ENCODE measurements around the gene D2HGDH. TPM values are rescaled to one million over a fixed set of nuclear protein-coding genes. Genes with fewer than 3 reads are reported as not detected.
A peak's percentile ranks its signal among the peaks of the same experiment; 100 is the strongest.

Gene D2HGDH
- 5.2 TPM for polyA plus RNA-seq (2013, experiment 1 of 2)
- 5.3 TPM for polyA plus RNA-seq (2013, experiment 2 of 2)

GRCh38 chr2:241734467-241735208 is at the start of gene D2HGDH:
TSS of gene D2HGDH (plus strand) at chr2:241734630. CDS start at chr2:241735225, 595 bp downstream.
- H3K23ac ChIP-seq (ENCODE audit: low read depth, low read length, poor library complexity), result peak within 1 kb of the TSS; percentile 89
- H3K4me1 ChIP-seq (ENCODE audit: control insufficient read depth in 2 of 2, insufficient read depth in 1 of 2, low read depth in 1 of 2, low read length in 2 of 2), result peaks cover 0 to 2% of the 10 kb centered on the region in 2 donors
- H2BK12ac ChIP-seq (ENCODE audit: low read length), result peak within 1 kb of the TSS; percentile 30
- WGBS, 2 donors (ENCODE audit: extremely low coverage in 2 of 2, insufficient read length in 2 of 2, insufficient replicate concordance in 1 of 2), result no CpG with 5 or more reads among the region's 98 CpGs
- peak within 1 kb of the TSS; percentile 96 for H3K14ac ChIP-seq (ENCODE audit: low read length)
- peaks cover 6% of the 10 kb centered on the region for H3K79me1 ChIP-seq (ENCODE audit: low read depth, low read length)
- peak within 1 kb of the TSS; percentile 82 to 98 for H3K4me3 ChIP-seq (ENCODE audit: low read length in 2 of 2)
- H3K4ac ChIP-seq (ENCODE audit: low read length), result peak within 1 kb of the TSS; percentile 37
- no peak within 1 kb of the TSS for H2BK15ac ChIP-seq (ENCODE audit: low read length)
- peak; percentile 82 for DNase-seq (ENCODE audit: low spot score)
- H3K9ac ChIP-seq (ENCODE audit: low read depth, low read length, poor library complexity), result peak within 1 kb of the TSS; percentile 98
- H2BK120ac ChIP-seq (ENCODE audit: low read depth, low read length), result no peak within 1 kb of the TSS
- H2BK5ac ChIP-seq (ENCODE audit: low read length), result peak within 1 kb of the TSS; percentile 26
- H3K18ac ChIP-seq (ENCODE audit: low read length), result peak within 1 kb of the TSS; percentile 98
- H2AK5ac ChIP-seq (ENCODE audit: low read depth, low read length), result peak within 1 kb of the TSS; percentile 75
- H3K27me3 ChIP-seq (ENCODE audit: control insufficient read depth in 3 of 3, insufficient read depth in 3 of 3, low read depth in 1 of 3, low read length in 3 of 3), result no peaks in the 10 kb centered on the region
- H3K36me3 ChIP-seq (replicated peaks in 1 of 2; ENCODE audit: control insufficient read depth in 2 of 2, insufficient read depth in 2 of 2, low read length in 2 of 2), result peaks cover 0 to 6% of the 10 kb centered on the region in 2 donors
- peak within 1 kb of the TSS; percentile 100 for H3K4me2 ChIP-seq (ENCODE audit: insufficient read depth, low read length, poor library complexity, severe bottlenecking)
- no peak within 1 kb of the TSS for H4K8ac ChIP-seq (ENCODE audit: low read depth, low read length)
- H2AFZ ChIP-seq (ENCODE audit: low read length), result peak within 1 kb of the TSS; percentile 99
- H4K91ac ChIP-seq (ENCODE audit: low read depth, low read length, poor library complexity), result no peak within 1 kb of the TSS
- peaks cover 4 to 6% of the 10 kb centered on the region in 2 donors for H3K9me3 ChIP-seq (replicated peaks in 1 of 2; ENCODE audit: control insufficient read depth in 2 of 2, insufficient read depth in 1 of 2, low read depth in 1 of 2, low read length in 2 of 2)
- peak within 1 kb of the TSS; percentile 51 for H3K27ac ChIP-seq (replicated peaks; ENCODE audit: low read length)

GRCh38 chr2:241686324-241686649 is 48.1 kb upstream of the D2HGDH start:
- no peak overlapping the region for H2BK15ac ChIP-seq (ENCODE audit: low read length)
- H3K79me1 ChIP-seq (ENCODE audit: low read depth, low read length), result peaks cover 5% of the 10 kb centered on the region
- H3K4ac ChIP-seq (ENCODE audit: low read length), result no peak overlapping the region
- H3K14ac ChIP-seq (ENCODE audit: low read length), result no peak overlapping the region
- no peak overlapping the region for H2BK120ac ChIP-seq (ENCODE audit: low read depth, low read length)
- H3K9ac ChIP-seq (ENCODE audit: low read depth, low read length, poor library complexity), result peak overlapping the region; percentile 94
- peaks cover 3 to 13% of the 10 kb centered on the region in 2 donors for H3K4me1 ChIP-seq (ENCODE audit: control insufficient read depth in 2 of 2, insufficient read depth in 1 of 2, low read depth in 1 of 2, low read length in 2 of 2)
- no peaks in the 10 kb centered on the region for H3K27me3 ChIP-seq (ENCODE audit: control insufficient read depth in 3 of 3, insufficient read depth in 3 of 3, low read depth in 1 of 3, low read length in 3 of 3)
- no peak overlapping the region for H2BK5ac ChIP-seq (ENCODE audit: low read length)
- H4K8ac ChIP-seq (ENCODE audit: low read depth, low read length), result no peak overlapping the region
- peak overlapping the region; percentile 66 for H3K27ac ChIP-seq (replicated peaks; ENCODE audit: low read length)
- H2AK5ac ChIP-seq (ENCODE audit: low read depth, low read length), result no peak overlapping the region
- peaks cover 28 to 64% of the 10 kb centered on the region in 2 donors for H3K36me3 ChIP-seq (replicated peaks in 1 of 2; ENCODE audit: control insufficient read depth in 2 of 2, insufficient read depth in 2 of 2, low read length in 2 of 2)
- H3K4me2 ChIP-seq (ENCODE audit: insufficient read depth, low read length, poor library complexity, severe bottlenecking), result peak overlapping the region; percentile 90
- H4K91ac ChIP-seq (ENCODE audit: low read depth, low read length, poor library complexity), result no peak overlapping the region
- no peaks in the 10 kb centered on the region for H3K9me3 ChIP-seq (replicated peaks in 1 of 2; ENCODE audit: control insufficient read depth in 2 of 2, insufficient read depth in 1 of 2, low read depth in 1 of 2, low read length in 2 of 2)
- H3K4me3 ChIP-seq (ENCODE audit: low read length in 2 of 2), result peak overlapping the region; percentile 100
- DNase-seq (ENCODE audit: low spot score), result no peak
- H2AFZ ChIP-seq (ENCODE audit: low read length), result peak overlapping the region; percentile 96
- H2BK12ac ChIP-seq (ENCODE audit: low read length), result no peak overlapping the region
- WGBS, 2 donors (ENCODE audit: extremely low coverage in 2 of 2, insufficient read length in 2 of 2, insufficient replicate concordance in 1 of 2), result no CpG with 5 or more reads among the region's 37 CpGs
- H3K23ac ChIP-seq (ENCODE audit: low read depth, low read length, poor library complexity), result no peak overlapping the region
- H3K18ac ChIP-seq (ENCODE audit: low read length), result peak overlapping the region; percentile 99

DNA sequence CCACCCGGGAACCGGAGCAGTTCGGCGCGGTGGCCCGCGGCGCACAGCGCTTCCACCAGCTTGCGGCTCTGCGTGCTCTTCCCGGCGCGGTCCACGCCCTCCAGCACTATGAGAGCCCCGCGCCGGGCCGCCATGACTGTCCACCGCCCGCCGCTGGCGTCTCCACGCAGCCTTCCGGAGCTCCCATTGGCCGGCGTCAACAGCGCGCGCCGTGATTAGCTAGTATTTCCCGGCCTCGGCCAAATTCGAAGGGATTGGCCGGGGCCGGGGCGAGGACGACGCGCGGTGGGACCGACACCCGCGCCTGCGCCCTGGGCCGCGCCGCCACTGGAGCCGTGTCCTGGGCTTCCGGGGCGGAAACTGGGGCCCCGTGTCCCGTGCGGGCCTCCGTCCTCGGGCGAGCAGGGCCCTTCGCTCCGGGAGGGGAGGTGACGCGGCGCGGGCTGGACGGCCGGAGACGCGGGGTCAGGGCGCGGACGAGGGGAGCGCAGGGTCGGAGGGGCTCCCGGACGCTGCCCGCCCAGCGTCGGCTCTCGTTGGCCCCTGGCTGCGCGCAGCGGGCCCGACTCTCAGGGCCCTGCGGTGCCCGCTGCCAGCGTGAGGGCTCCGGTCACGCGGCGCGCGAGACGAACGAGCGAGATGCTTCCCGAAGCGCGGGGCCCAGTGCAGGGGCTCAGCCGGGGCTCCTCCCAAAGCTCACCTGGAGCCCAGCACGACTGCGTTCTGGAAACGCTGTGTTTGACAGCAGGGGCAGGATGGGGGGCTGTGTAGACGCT is 47.6 kb upstream of the D2HGDH start, which contains the start of gene DTYMK:
Gene DTYMK (minus strand): TSS at position 166 of the 776 bp plus-strand sequence. CDS start 32 bp downstream, at position 134.
- Histone ChIP-seq H3K9ac (ENCODE audit: low read depth, low read length, poor library complexity) (peak within 1 kb of the TSS; percentile 94), H3K36me3 (replicated peaks in 1 of 2; ENCODE audit: control insufficient read depth in 2 of 2, insufficient read depth in 2 of 2, low read length in 2 of 2) (peaks cover 24 to 64% of the 10 kb centered on the region in 2 donors), H3K4me2 (ENCODE audit: insufficient read depth, low read length, poor library complexity, severe bottlenecking) (peak within 1 kb of the TSS; percentile 90), H3K27ac (replicated peaks; ENCODE audit: low read length) (peak within 1 kb of the TSS; percentile 66), H3K18ac (ENCODE audit: low read length) (peak within 1 kb of the TSS; percentile 99), H3K4ac (ENCODE audit: low read length) (no peak within 1 kb of the TSS), H2BK120ac (ENCODE audit: low read depth, low read length) (no peak within 1 kb of the TSS), H3K4me3 (ENCODE audit: low read length in 2 of 2) (peak within 1 kb of the TSS; percentile 100), H2BK12ac (ENCODE audit: low read length) (no peak within 1 kb of the TSS), H3K9me3 (replicated peaks in 1 of 2; ENCODE audit: control insufficient read depth in 2 of 2, insufficient read depth in 1 of 2, low read depth in 1 of 2, low read length in 2 of 2) (no peaks in the 10 kb centered on the region), H4K91ac (ENCODE audit: low read depth, low read length, poor library complexity) (no peak within 1 kb of the TSS), H2AK5ac (ENCODE audit: low read depth, low read length) (no peak within 1 kb of the TSS), H4K8ac (ENCODE audit: low read depth, low read length) (no peak within 1 kb of the TSS), H2BK5ac (ENCODE audit: low read length) (peak within 1 kb of the TSS; percentile 87), H2AFZ (ENCODE audit: low read length) (peak within 1 kb of the TSS; percentile 96), H3K4me1 (ENCODE audit: control insufficient read depth in 2 of 2, insufficient read depth in 1 of 2, low read depth in 1 of 2, low read length in 2 of 2) (peaks cover 3 to 13% of the 10 kb centered on the region in 2 donors), H3K23ac (ENCODE audit: low read depth, low read length, poor library complexity) (peak within 1 kb of the TSS; percentile 98), H3K79me1 (ENCODE audit: low read depth, low read length) (peaks cover 5% of the 10 kb centered on the region), H3K27me3 (ENCODE audit: control insufficient read depth in 3 of 3, insufficient read depth in 3 of 3, low read depth in 1 of 3, low read length in 3 of 3) (no peaks in the 10 kb centered on the region), H3K14ac (ENCODE audit: low read length) (peak within 1 kb of the TSS; percentile 97), H2BK15ac (ENCODE audit: low read length) (no peak within 1 kb of the TSS)
- peak; percentile 95 for DNase-seq (ENCODE audit: low spot score)
- no CpG with 5 or more reads among the region's 102 CpGs for WGBS, 2 donors (ENCODE audit: extremely low coverage in 2 of 2, insufficient read length in 2 of 2, insufficient replicate concordance in 1 of 2)

DNA sequence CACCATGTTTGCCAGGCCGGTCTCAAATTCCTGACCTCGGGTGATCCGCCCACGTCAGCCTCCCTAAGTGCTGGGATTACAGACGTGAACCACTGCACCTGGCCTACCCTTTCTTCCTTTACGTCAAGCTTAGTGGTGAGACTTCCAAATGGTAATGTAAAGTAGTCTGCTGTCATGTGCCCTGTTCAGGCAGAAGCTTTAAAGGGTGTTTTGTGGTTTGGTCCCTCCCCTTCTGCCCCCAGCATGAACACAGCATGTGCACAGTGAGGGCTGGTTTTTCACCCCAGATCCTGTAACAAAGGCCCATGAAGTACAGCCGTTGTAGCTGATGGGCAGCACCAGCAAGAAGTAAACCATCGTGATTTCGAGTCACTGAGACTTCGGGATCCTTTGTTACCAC is 45.1 kb upstream of the D2HGDH start:
- Histone ChIP-seq H2AFZ (ENCODE audit: low read length) (no peak overlapping the region), H3K4ac (ENCODE audit: low read length) (no peak overlapping the region), H2BK15ac (ENCODE audit: low read length) (no peak overlapping the region), H3K4me2 (ENCODE audit: insufficient read depth, low read length, poor library complexity, severe bottlenecking) (no peak overlapping the region), H3K4me1 (ENCODE audit: control insufficient read depth in 2 of 2, insufficient read depth in 1 of 2, low read depth in 1 of 2, low read length in 2 of 2) (peaks cover 3 to 13% of the 10 kb centered on the region in 2 donors), H2BK120ac (ENCODE audit: low read depth, low read length) (no peak overlapping the region), H2BK12ac (ENCODE audit: low read length) (no peak overlapping the region), H3K23ac (ENCODE audit: low read depth, low read length, poor library complexity) (no peak overlapping the region), H3K14ac (ENCODE audit: low read length) (no peak overlapping the region), H3K4me3 (ENCODE audit: low read length in 2 of 2) (no peak overlapping the region), H3K27ac (replicated peaks; ENCODE audit: low read length) (no peak overlapping the region), H4K91ac (ENCODE audit: low read depth, low read length, poor library complexity) (no peak overlapping the region), H4K8ac (ENCODE audit: low read depth, low read length) (no peak overlapping the region), H2AK5ac (ENCODE audit: low read depth, low read length) (no peak overlapping the region), H3K27me3 (ENCODE audit: control insufficient read depth in 3 of 3, insufficient read depth in 3 of 3, low read depth in 1 of 3, low read length in 3 of 3) (no peaks in the 10 kb centered on the region), H3K9ac (ENCODE audit: low read depth, low read length, poor library complexity) (no peak overlapping the region), H3K79me1 (ENCODE audit: low read depth, low read length) (peaks cover 3% of the 10 kb centered on the region), H3K18ac (ENCODE audit: low read length) (no peak overlapping the region), H3K9me3 (replicated peaks in 1 of 2; ENCODE audit: control insufficient read depth in 2 of 2, insufficient read depth in 1 of 2, low read depth in 1 of 2, low read length in 2 of 2) (no peaks in the 10 kb centered on the region), H3K36me3 (replicated peaks in 1 of 2; ENCODE audit: control insufficient read depth in 2 of 2, insufficient read depth in 2 of 2, low read length in 2 of 2) (peaks cover 19 to 59% of the 10 kb centered on the region in 2 donors), H2BK5ac (ENCODE audit: low read length) (no peak overlapping the region)
- no CpG with 5 or more reads among the region's 10 CpGs for WGBS, 2 donors (ENCODE audit: extremely low coverage in 2 of 2, insufficient read length in 2 of 2, insufficient replicate concordance in 1 of 2)
- no peak for DNase-seq (ENCODE audit: low spot score)

All from neuronal stem cell (in vitro differentiated cells).